Skeletal muscle satellite cell (primary cell): ENCODE measurements around the gene CGB7.
"Not testable (repeated sequence)": the region's sequence is repeated elsewhere in the genome, so short reads cannot be mapped to it uniquely, and the experiment has no call there.

Experiments used
- H3K27me3 ChIP-seq: 2 replicates; pipeline ENCODE4 v1.7.0; 2013; ENCODE audit warnings: low read length; ENCODE audit not compliant: control insufficient read depth, insufficient read depth
- H3K36me3 ChIP-seq: 2 replicates; pipeline ENCODE4 v1.7.0; 2013; ENCODE audit warnings: mild to moderate bottlenecking, control low read depth, low read length; ENCODE audit not compliant: insufficient read depth
- H3K4me1 ChIP-seq: 2 replicates; pipeline ENCODE4 v1.7.0; 2013; ENCODE audit warnings: low read length; ENCODE audit not compliant: control insufficient read depth, insufficient read depth
- H3K4me2 ChIP-seq: 2 replicates; pipeline ENCODE4 v1.7.0; 2013; ENCODE audit warnings: mild to moderate bottlenecking, low read length
- H3K4me3 ChIP-seq: 2 replicates; pipeline ENCODE4 v1.7.0; 2013; ENCODE audit warnings: low read length
- H3K9ac ChIP-seq: 2 replicates; pipeline ENCODE4 v1.7.0; 2013; ENCODE audit warnings: mild to moderate bottlenecking, low read depth, low read length, moderate library complexity
- H3K9me3 ChIP-seq: replicated peaks from 2 replicates; pipeline ENCODE4 v1.7.0; 2013; ENCODE audit warnings: mild to moderate bottlenecking, control low read depth, low read length

CGB7 gene

DNA sequence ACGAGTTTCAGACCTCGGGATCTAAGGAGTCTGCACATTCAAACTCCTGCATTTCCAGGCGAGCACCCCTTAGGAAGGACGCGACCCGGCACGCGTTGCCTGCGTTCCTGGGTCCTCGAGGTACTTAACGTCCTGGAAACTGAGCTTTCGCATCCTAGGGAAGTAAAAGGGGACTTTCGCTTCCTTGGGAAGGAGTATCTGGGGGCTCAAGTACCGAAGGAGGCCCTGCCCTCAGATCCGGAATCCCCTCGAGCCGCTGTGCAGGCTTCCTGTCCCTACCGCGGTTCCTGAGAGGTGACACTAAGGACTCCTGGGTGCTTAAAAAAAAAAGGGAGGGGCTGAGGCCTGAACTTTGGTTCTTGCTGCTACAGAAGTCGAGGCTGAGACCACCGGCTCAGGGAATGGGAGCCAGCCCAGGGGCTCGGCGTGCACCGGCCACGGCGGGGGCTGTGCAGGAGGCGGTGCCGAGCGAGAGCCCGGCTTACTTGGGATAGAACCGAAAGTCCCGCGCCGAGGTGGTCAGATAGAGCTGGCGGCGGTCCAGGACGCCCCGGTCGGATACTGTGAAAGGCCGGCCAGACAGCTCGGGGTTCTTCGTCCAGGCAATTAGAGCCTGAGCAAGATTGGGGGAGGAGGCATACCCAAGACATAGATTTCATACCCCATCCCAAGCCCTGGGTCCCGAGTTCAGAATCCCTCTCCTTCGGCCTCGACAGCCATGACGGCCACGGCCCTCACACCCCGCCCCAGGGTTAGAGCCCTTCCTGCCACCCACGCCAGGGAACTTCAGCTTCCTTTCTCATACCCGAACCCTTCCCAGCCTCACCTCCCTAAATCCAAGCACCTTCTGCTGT is 38.9 kb downstream of the CGB7 start:
- not testable (repeated sequence) for H3K9me3 ChIP-seq, H3K27me3 ChIP-seq
- peak overlapping the region; percentile 59 for H3K9ac ChIP-seq
- H3K4me1 ChIP-seq: peaks cover 21% of the 10 kb centered on the region
- H3K36me3 ChIP-seq: peaks cover 23% of the 10 kb centered on the region
- peak overlapping the region; percentile 68 for H3K4me3 ChIP-seq
- peak overlapping the region; percentile 93 for H3K4me2 ChIP-seq

DNA sequence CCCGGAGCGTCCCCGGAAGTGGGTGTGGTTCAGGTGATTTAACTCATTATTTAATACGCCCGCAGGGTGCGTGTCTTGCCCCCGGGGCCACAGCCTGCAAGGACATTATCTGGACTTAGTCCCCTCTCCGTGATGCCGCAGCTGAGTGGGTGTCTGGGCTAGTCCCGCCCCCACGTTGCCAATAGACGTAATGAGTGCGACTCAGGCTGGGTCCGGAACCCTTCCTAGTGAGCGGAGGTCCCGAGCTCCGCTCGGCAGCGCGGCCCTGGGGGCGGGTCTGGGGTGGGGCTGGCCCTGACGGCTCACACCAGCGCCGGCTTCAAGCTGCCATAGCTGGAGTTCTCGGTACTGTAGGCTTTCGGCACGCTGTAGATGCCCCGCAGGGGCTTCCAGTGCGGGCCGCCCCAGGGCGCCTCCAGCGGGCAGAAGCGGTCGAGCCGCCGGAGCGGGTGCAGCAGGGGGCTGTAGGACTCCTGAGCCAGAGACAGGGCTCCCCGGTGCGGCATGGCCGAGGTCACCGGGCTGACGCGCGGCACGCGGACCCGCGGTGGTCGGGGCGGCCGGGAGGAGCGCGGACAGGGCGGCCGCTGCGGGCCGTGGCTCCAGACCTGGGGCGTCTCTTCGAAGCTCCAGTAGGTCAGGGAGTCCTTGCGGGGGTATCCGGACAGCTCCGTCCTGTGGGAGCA is 39.7 kb downstream of the CGB7 start:
- no peaks in the 10 kb centered on the region for H3K9me3 ChIP-seq
- no peaks in the 10 kb centered on the region for H3K27me3 ChIP-seq
- H3K4me2 ChIP-seq: peak overlapping the region; percentile 93
- peaks cover 21% of the 10 kb centered on the region for H3K4me1 ChIP-seq
- peak overlapping the region; percentile 68 for H3K4me3 ChIP-seq
- H3K9ac ChIP-seq: peak overlapping the region; percentile 59
- H3K36me3 ChIP-seq: peaks cover 28% of the 10 kb centered on the region

DNA sequence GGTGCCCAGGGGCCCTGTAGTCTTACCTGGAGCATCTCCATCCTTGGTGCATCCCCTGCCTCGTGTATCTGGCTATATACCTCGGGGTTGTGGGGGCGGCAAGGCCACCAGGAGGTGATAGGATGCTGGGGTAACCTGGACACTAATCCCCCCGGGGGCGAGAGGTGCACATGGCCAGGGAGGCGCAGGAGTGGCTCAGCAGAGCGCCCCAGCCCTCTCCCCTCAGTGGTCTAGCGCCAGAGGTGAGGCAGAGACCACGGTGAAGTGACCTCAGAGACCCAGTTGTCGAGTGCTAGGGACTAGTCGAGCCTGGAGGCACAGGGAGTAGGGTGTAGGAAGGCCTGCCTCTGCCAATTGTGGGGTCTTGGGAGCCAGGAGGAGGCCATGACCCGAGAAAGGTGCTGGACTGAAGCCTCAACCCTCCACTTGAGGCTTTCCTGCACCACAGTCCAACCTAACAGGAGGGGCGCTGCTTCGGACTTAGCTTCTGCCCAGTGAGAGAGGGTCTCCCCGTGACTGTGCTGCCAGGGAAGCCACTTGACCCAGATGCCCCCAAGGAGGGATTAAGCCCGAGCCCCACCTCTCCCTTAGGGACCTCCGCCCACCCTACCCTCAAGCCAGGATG is 40.4 kb downstream of the CGB7 start, which contains the start of gene LHB:
LHB (minus strand) TSS at position 51 of the 625 bp plus-strand sequence; CDS start at position 41, 10 bp downstream.
- Histone ChIP-seq H3K9ac (peak within 1 kb of the TSS; percentile 59), H3K9me3 (no peaks in the 10 kb centered on the region), H3K36me3 (peaks cover 34% of the 10 kb centered on the region), H3K27me3 (no peaks in the 10 kb centered on the region), H3K4me2 (peak within 1 kb of the TSS; percentile 93), H3K4me3 (peak within 1 kb of the TSS; percentile 68), H3K4me1 (peaks cover 21% of the 10 kb centered on the region)

DNA sequence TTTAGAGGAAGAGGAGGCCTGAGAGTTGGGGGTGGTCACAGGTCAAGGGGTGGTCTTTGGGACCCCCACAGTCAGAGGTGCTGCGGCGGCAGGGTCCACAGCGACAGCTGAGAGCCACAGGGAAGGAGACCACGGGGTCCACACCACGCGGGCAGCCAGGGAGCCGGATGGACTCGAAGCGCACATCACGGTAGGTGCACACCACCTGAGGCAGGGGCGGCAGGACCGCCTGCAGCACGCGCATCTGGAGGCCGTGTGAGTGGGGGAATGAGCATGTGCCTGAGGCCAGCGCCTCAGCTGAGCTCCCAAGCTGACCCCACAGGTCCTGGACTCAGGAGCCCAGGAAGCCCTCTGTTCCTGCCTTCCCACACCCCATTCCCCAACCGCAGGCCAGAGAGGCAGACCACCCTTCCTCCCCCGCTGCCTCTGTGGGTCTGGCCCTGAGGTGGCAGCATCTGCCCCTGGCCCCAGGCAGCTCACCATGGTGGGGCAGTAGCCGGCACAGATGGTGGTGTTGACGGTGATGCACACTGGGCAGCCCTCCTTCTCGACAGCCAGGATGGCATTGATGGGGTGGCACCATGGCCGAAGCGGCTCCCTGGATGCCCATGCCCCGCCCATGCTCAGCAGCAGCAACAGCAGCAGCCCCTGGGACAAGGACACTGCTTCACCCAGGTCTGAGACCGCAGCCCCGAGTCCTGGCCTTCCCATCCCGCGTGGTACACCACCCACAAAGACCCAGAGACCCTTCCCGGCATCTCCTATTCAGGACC is 41.3 kb downstream of the CGB7 start:
- H3K27me3 ChIP-seq: no peaks in the 10 kb centered on the region
- H3K4me2 ChIP-seq: no peak overlapping the region
- no peaks in the 10 kb centered on the region for H3K9me3 ChIP-seq
- peaks cover 21% of the 10 kb centered on the region for H3K4me1 ChIP-seq
- no peak overlapping the region for H3K4me3 ChIP-seq
- peaks cover 41% of the 10 kb centered on the region for H3K36me3 ChIP-seq
- H3K9ac ChIP-seq: no peak overlapping the region

DNA sequence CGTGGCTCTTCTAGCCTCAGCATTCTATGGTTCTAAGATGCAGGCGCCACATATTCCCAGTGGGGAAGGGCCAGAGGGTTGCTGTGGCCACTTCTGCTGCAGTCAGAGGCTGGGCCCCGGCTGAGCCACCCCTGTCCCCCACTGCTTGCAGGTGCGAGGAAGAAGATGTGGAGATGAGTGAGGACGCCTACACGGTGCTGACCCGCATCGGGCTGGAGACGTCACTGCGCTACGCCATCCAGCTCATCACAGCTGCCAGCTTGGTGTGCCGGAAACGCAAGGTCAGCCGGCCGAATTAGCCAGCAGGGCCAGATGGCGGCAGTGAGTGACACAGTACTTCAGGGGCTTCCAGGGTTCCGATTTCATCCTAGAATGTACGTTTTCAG is 42.7 kb downstream of the CGB7 start:
- H3K4me2 ChIP-seq: no peak overlapping the region
- no peak overlapping the region for H3K4me3 ChIP-seq
- H3K4me1 ChIP-seq: peaks cover 21% of the 10 kb centered on the region
- peaks cover 52% of the 10 kb centered on the region for H3K36me3 ChIP-seq
- no peaks in the 10 kb centered on the region for H3K9me3 ChIP-seq
- no peak overlapping the region for H3K9ac ChIP-seq
- H3K27me3 ChIP-seq: no peaks in the 10 kb centered on the region

DNA sequence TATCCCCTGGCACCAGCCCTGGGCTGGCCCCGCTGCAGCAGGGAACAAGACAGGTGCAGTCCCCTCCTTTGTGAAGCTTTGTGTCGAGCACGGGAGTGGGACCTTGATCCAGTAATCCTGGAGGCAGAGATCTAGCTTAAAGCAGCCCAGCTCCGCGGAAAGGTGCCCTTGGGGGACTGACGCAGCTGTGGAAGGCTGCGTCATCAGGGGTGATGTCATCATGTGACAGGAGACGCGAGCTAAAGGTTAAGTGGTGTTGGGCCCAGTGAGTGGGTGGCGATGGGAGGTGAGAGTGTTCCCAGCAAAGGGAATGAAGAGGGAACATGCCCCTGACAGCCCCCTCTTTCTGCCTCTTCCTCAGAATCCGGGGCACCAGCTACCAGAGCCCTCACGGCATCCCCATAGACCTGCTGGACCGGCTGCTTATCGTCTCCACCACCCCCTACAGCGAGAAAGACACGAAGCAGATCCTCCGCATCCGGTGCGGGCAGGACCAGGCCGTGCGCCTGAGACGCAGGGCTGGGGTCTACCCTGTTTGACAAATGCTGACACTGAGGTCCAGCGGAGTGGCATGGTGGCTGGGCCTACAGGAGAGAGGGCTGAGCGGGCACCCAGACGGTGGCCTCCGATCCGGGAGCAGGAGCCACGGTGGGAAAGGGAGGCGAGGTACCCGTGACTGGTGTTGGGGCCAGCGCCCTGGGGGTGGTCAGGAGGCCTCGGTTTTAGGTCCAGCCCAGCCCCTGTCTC is 43.3 kb downstream of the CGB7 start:
- Histone ChIP-seq H3K36me3 (peaks cover 57% of the 10 kb centered on the region), H3K9ac (no peak overlapping the region), H3K4me1 (peaks cover 18% of the 10 kb centered on the region), H3K9me3 (no peaks in the 10 kb centered on the region), H3K4me3 (no peak overlapping the region), H3K27me3 (no peaks in the 10 kb centered on the region), H3K4me2 (no peak overlapping the region)

DNA sequence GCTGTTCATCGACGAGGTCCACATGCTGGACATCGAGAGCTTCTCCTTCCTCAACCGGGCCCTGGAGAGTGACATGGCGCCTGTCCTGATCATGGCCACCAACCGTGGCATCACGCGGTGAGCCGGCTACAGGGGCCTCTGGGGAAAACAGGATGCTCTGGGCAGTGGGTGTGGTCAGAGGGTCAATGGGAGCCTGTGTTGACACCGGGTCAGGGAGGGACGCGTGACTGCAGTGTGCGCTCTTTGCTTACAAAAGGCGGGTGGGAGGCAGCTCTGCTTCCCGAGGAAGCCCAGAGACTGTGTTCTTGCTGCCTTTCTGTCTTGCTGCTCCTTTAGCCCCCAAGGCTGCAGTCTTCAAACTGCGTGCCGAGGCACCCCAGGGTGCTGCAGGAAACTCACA is 46.4 kb downstream of the CGB7 start:
- no peaks in the 10 kb centered on the region for H3K4me1 ChIP-seq
- no peaks in the 10 kb centered on the region for H3K27me3 ChIP-seq
- H3K36me3 ChIP-seq: peaks cover 67% of the 10 kb centered on the region
- H3K4me2 ChIP-seq: no peak overlapping the region
- no peak overlapping the region for H3K4me3 ChIP-seq
- no peak overlapping the region for H3K9ac ChIP-seq
- no peaks in the 10 kb centered on the region for H3K9me3 ChIP-seq

DNA sequence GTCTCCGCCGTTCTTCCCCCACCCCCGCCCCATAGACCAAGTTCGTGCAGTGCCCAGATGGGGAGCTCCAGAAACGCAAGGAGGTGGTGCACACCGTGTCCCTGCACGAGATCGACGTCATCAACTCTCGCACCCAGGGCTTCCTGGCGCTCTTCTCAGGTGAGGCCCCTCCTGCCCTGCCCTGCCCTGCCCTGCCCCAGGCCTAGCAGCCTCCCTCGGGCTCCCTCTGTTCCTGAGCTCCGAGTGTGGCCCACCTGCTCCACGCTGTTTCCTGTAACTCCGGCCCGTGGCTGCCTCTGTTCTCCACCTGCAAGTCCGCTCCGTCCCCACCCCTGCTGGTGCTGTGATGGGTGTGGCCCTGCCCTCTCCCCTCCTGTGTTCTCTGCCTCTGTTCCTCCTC is 47.1 kb downstream of the CGB7 start:
- Histone ChIP-seq H3K4me3 (no peak overlapping the region), H3K9me3 (no peaks in the 10 kb centered on the region), H3K27me3 (no peaks in the 10 kb centered on the region), H3K36me3 (peaks cover 67% of the 10 kb centered on the region), H3K4me1 (no peaks in the 10 kb centered on the region), H3K9ac (no peak overlapping the region), H3K4me2 (no peak overlapping the region)

DNA sequence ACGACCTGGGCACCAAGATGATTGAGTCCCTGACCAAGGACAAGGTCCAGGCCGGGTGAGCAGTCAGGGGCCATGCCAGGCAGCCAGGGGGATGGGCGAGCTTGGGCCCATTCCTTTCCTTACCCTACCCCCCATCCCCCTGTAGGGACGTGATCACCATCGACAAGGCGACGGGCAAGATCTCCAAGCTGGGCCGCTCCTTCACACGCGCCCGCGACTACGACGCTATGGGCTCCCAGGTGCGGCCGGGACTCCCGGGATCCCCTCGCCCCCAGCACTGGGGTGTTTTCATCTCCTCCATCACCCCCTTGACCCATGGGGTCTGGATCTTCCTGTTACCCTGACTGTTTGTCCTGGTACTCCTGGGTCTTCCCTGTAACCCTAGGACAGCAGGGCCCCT is 47.7 kb downstream of the CGB7 start:
- H3K27me3 ChIP-seq: no peaks in the 10 kb centered on the region
- no peaks in the 10 kb centered on the region for H3K9me3 ChIP-seq
- no peak overlapping the region for H3K4me3 ChIP-seq
- H3K4me1 ChIP-seq: no peaks in the 10 kb centered on the region
- H3K9ac ChIP-seq: no peak overlapping the region
- peaks cover 66% of the 10 kb centered on the region for H3K36me3 ChIP-seq
- H3K4me2 ChIP-seq: no peak overlapping the region

DNA sequence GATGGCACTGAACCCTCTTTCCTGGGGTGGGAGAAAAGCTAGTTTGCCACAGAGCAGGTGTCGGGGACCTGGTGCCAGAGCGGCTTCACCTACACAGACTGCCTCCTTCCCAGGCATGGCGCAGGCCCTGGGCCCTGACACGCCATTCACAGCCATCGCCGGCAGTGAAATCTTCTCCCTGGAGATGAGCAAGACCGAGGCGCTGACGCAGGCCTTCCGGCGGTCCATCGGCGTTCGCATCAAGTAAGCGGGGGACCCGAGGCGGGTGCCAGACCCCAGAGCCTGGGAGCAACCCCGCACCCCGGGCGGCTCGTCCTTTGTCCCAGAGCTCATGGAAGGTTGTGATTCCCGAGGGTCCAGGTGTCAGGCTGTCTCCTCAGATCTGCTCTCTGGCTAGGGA is 50.6 kb downstream of the CGB7 start:
- Histone ChIP-seq H3K9me3 (no peaks in the 10 kb centered on the region), H3K4me3 (no peak overlapping the region), H3K27me3 (no peaks in the 10 kb centered on the region), H3K9ac (no peak overlapping the region), H3K4me2 (no peak overlapping the region), H3K36me3 (peaks cover 62% of the 10 kb centered on the region), H3K4me1 (no peaks in the 10 kb centered on the region)
